Glutamatergic neuron (in vitro differentiated cells): ENCODE data around the gene HBZ. TPM values are rescaled to one million over a fixed set of nuclear protein-coding genes. Genes with fewer than 3 reads are reported as not detected.

Experiments
- DNase-seq: peaks from one replicate; pipeline ENCODE4 v3.0.0; 2022
- H3K27ac Mint-ChIP-seq: one replicate; pipeline ENCODE4 v1.8.0; 2020; ENCODE audit warnings: mild to moderate bottlenecking, mixed read lengths, inconsistent platforms; ENCODE audit not compliant: unreplicated experiment
- H3K27me3 Mint-ChIP-seq: one replicate; pipeline ENCODE4 v1.8.0; 2020; ENCODE audit warnings: mild to moderate bottlenecking, moderate library complexity, mixed read lengths, inconsistent platforms; ENCODE audit not compliant: unreplicated experiment
- H3K36me3 Mint-ChIP-seq: one replicate; pipeline ENCODE4 v1.8.0; 2020; ENCODE audit warnings: mild to moderate bottlenecking, mixed read lengths, inconsistent platforms; ENCODE audit not compliant: unreplicated experiment
- H3K4me1 Mint-ChIP-seq: one replicate; pipeline ENCODE4 v1.8.0; 2020; ENCODE audit warnings: mild to moderate bottlenecking, low read depth, mixed read lengths, inconsistent platforms; ENCODE audit not compliant: unreplicated experiment
- H3K4me3 Mint-ChIP-seq: one replicate; pipeline ENCODE4 v1.8.0; 2020; ENCODE audit warnings: mild to moderate bottlenecking, mixed read lengths, inconsistent platforms; ENCODE audit not compliant: unreplicated experiment
- H3K9me3 Mint-ChIP-seq: one replicate; pipeline ENCODE4 v1.8.0; 2020; ENCODE audit warnings: mild to moderate bottlenecking, moderate library complexity, mixed read lengths, inconsistent platforms; ENCODE audit not compliant: unreplicated experiment
- total RNA-seq: library from RNA; stranded (reverse); fragmentation: NEBNext Ultra II Directional; extraction: Animal tissue kit (Norgen Biotek cat#: 25700); gene quantifications from one replicate; pipeline ENCODE4 v1.2.1, GENCODE V29; 2021; ENCODE audit not compliant: unreplicated experiment
- TF ChIP-seq, protein P1 (sequence below): fragments of 200-600 bp; sonication (generic); IDR thresholded peaks from one replicate; pipeline ENCODE4 v1.5.0; 2021; ENCODE audit not compliant: partially characterized antibody, unreplicated experiment

The HBZ gene
- total RNA-seq, 1 donor from 2014 or later: not detected

DNA sequence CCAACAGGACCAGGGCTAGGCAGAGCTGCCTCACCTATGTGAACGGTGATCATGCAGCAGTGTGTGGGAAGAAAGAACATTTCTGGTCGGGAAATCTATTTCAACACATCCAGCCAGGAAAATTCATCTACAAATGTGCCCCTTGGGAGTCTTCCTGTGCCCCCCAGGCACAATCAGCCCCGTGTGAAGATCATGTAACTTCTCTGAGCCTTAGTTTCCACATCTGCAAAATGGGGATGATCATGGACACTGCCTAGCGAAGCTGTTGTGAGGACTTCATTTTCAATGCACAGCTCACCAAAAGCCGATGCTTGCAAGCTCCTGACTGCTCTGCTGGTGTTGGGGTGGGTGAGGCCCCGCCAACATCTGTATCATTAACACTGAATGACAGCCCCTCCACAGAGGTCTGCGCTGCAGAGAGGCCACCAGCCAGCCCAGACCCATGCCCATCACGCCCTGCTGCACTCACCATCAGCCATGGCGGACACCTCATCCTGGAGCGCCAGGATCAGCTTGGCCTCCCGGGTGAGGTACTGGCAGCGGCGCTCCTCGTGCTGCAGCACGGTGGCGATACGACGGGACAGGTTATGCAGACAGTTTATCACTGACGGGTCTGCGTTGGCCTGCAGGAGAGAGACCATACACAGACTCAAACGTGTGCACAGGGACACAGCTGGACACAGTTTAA, 40.1 kb upstream of the HBZ start:
- H3K27ac Mint-ChIP-seq: no peak overlapping the region

GRCh38 chr16:114327-114726, 38.1 kb upstream of the HBZ start:
- H3K27ac Mint-ChIP-seq: no peak overlapping the region
- peaks cover 2% of the 10 kb centered on the region for H3K9me3 Mint-ChIP-seq
- TF ChIP-seq, protein P1, sequence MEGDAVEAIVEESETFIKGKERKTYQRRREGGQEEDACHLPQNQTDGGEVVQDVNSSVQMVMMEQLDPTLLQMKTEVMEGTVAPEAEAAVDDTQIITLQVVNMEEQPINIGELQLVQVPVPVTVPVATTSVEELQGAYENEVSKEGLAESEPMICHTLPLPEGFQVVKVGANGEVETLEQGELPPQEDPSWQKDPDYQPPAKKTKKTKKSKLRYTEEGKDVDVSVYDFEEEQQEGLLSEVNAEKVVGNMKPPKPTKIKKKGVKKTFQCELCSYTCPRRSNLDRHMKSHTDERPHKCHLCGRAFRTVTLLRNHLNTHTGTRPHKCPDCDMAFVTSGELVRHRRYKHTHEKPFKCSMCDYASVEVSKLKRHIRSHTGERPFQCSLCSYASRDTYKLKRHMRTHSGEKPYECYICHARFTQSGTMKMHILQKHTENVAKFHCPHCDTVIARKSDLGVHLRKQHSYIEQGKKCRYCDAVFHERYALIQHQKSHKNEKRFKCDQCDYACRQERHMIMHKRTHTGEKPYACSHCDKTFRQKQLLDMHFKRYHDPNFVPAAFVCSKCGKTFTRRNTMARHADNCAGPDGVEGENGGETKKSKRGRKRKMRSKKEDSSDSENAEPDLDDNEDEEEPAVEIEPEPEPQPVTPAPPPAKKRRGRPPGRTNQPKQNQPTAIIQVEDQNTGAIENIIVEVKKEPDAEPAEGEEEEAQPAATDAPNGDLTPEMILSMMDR: no peak
- no peaks in the 10 kb centered on the region for H3K36me3 Mint-ChIP-seq
- no peaks in the 10 kb centered on the region for H3K4me1 Mint-ChIP-seq
- peaks cover 4% of the 10 kb centered on the region for H3K27me3 Mint-ChIP-seq
- DNase-seq: no peak
- no peak overlapping the region for H3K4me3 Mint-ChIP-seq

More for the DNA sequence above, 40.1 kb upstream of the HBZ start:
- peaks cover 4% of the 10 kb centered on the region for H3K27me3 Mint-ChIP-seq
- H3K9me3 Mint-ChIP-seq: peaks cover 2% of the 10 kb centered on the region
- H3K4me1 Mint-ChIP-seq: no peaks in the 10 kb centered on the region
- TF ChIP-seq, protein P1: no peak
- no peaks in the 10 kb centered on the region for H3K36me3 Mint-ChIP-seq
- H3K4me3 Mint-ChIP-seq: no peak overlapping the region
- no peak for DNase-seq

- TF ChIP-seq, protein P1: no peak
- H3K27me3 Mint-ChIP-seq: peaks cover 2% of the 10 kb centered on the region
- DNase-seq: no peak
- no peak overlapping the region for H3K4me3 Mint-ChIP-seq
- no peaks in the 10 kb centered on the region for H3K4me1 Mint-ChIP-seq
- H3K27ac Mint-ChIP-seq: no peak overlapping the region
- H3K9me3 Mint-ChIP-seq: peaks cover 2% of the 10 kb centered on the region
- H3K36me3 Mint-ChIP-seq: no peaks in the 10 kb centered on the region
Measured at GRCh38 chr16:116015-116414, 36.4 kb upstream of the HBZ start.

DNA sequence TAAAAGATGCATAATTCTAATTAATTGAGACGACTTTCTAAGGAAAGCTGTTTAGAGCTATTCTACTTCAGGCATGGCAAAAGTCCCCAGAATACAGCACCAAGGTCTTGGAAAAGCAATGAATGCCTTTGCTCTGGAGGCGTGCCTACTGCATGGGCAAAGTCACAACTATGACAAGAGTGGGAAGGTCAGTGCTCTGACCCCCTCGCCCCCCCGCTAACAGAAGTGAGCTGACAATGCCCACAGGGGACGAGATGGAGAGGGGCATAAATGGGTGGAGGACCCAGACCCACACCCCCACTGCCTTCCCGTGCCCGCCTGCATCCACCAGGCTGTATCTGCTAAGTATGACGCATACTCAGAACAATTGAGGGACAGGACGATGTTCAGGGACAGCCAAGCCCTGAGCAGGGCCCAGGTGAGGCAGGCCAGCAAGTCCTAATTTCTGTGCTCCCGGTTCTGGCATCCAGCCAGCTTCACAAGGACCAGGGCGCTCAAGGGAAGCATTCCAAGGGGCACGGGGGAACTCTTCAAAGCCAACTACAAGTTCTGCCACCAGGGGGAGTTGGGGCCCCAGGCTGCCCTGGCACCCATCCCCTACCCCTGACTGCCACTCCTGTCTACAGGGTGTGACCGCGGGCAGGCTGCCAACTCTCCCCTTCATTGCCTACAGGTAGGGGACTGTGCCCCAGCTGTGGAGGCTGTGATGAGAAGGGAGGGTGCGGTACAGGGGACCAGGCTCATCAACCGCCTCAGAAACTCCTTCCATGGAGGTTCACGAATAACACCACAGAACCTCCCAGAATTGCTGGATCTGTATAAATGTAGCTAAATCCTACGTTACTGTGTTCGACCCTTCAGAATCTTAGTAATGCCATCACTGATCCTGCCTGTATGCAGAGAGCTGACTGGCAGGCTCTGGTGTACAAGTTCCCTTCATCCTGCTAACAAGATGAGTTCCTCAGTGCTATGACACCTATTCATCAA, 34.8 kb upstream of the HBZ start:
- no peak overlapping the region for H3K27ac Mint-ChIP-seq
- peaks cover 2% of the 10 kb centered on the region for H3K27me3 Mint-ChIP-seq
- peaks cover 2% of the 10 kb centered on the region for H3K9me3 Mint-ChIP-seq
- H3K4me1 Mint-ChIP-seq: no peaks in the 10 kb centered on the region
- H3K4me3 Mint-ChIP-seq: no peak overlapping the region
- DNase-seq: peak; percentile 60
- TF ChIP-seq, protein P1: peak; percentile 85
- H3K36me3 Mint-ChIP-seq: no peaks in the 10 kb centered on the region
